ENCODE measurements around the gene CTNND2.

GRCh38 chr5:11043881-11044280 is 860.4 kb downstream of the CTNND2 start:
- TF ChIP-seq CTCF (IDR thresholded peaks at IDR 0.05; ENCODE audit: borderline replicate concordance, extremely low read depth, low read length, poor library complexity, severe bottlenecking) (no peak), EZH2 (IDR thresholded peaks at IDR 0.05; ENCODE audit: borderline replicate concordance, low read depth, low read length, severe bottlenecking) (no peak)

All from DND-41 (cell line).